GM18873 (cell line): ENCODE measurements around the gene ZC3H4.

Experiments
- ATAC-seq: cut with Tn5 transposase; IDR thresholded peaks from one replicate; pipeline ENCODE4 v1.9.1; 2021; ENCODE audit warnings: mild to moderate bottlenecking, moderate library complexity, moderate number of reproducible peaks; ENCODE audit not compliant: unreplicated experiment, low FRiP score

The ZC3H4 gene

GRCh38 chr19:47134545-47134944 is 21.0 kb upstream of the ZC3H4 start:
- ATAC-seq = no peak

DNA sequence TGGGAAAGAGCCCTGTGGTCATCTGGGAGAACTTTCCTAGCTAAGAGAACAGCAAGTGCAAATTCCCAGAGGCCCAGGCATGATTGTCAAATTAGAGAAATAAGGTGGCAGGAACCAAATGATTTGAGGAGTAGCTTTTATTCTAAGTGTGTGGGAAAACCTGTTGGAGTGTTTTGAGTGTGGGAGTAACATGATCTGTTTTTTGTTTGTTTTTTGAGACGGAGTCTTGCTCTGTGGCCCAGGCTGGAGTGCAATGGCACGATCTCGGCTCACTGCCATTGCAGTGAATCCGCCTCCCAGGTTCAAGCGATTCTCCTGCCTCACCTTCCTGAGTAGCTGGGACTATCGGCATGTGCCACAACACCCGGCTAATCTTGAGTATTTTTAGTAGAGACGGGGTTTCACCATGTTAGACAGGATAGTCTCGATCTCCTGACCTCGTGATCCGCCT is 19.5 kb upstream of the ZC3H4 start:
- no peak for ATAC-seq

- ATAC-seq = no peak
These were observed 18.7 kb upstream of the ZC3H4 start for GRCh38 chr19:47132194-47132852.

DNA sequence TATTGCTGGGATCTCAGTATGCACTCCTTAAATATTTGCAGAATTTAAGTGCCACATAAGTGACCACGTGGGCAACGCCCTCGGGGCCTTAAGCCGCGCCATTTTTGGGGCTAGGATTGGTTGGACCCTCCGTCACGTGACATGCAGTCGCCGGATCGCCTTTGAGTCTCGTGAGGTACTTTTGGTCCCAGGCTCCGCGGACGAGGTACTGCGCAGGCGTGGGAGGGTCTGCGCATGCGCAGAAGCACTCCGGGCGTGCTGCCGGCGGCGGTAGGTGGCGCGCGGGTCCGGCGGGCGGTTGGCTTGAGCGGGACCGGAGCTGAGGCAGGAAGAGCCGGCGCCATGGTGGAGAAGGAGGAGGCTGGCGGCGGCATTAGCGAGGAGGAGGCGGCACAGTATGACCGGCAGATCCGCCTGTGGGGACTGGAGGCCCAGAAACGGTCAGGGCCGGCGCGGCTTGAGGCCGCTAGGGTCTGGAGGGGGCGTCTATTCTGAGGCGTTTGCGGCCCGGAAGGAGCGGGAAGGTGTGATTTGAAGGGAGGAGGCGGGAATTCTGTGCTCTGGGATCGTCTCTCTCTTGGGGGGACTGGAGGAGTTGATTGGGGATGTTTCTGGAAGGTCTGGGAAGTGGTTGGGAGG is 17.1 kb upstream of the ZC3H4 start, which contains the start of gene SAE1:
SAE1 (plus strand) TSS at position 247 of the 639 bp plus-strand sequence; CDS start at position 343, 96 bp downstream.
- peak; percentile 74 for ATAC-seq

GRCh38 chr19:47130120-47130588 is 16.6 kb upstream of the ZC3H4 start:
- no peak for ATAC-seq

GRCh38 chr19:47129579-47129978 is 16.0 kb upstream of the ZC3H4 start:
- ATAC-seq = no peak

- ATAC-seq = no peak
These were observed 12.0 kb upstream of the ZC3H4 start for GRCh38 chr19:47125669-47125938.

DNA sequence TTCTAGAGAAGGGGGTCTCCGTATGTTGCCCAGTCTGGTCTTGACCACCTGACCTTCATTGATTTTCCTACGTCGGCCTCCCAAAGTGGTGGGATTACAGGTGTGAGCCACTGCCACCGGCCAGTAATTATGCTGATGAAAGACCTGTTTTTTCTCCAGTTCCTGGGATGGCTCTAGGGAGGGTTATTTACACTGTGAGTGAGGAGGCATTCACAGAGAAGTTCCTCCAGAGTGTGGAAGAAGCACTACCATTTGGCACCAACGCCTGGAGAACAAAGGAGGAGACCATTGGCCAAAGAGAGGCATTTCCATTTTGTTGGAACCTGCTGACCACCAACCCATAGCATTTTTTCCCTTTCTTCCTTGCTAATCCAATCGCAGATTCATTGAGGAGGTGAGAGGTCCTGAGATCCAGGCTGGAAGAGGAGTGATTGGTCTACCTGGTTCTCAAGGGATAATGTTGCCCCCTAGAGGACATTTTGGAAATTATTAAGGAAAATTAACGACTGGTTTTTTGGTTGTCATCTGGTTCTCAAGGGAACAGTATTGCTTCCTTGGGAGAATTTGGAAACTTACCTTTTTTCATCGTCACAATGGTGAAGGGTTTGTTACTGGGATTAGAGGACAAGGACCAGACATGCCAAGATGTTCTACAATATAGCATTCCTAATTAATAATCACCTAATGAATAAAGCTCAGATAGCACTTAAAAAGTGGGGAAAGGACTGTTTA is 11.5 kb upstream of the ZC3H4 start:
- ATAC-seq = no peak

DNA sequence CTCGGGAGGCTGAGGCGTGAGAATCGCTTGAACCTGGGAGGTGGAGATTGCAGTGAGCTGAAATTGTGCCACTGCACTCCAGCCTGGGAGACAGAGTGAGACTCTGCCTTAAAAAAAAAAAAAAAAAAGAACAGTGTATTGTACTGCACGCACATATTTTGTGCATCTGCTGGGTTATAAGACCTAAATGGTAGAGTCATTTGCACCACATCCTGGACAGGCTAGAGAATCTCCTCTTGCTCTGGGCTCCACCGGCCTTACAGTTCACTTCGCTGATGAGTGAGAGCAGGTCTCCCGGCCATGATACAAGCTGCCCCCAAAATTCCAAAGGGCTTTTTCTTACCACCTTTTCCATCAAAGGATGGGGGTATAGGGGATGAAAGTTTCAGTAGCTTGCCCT is 9.8 kb upstream of the ZC3H4 start:
- ATAC-seq = no peak

- no peak for ATAC-seq
These were observed 9.1 kb upstream of the ZC3H4 start for GRCh38 chr19:47122359-47123335.

DNA sequence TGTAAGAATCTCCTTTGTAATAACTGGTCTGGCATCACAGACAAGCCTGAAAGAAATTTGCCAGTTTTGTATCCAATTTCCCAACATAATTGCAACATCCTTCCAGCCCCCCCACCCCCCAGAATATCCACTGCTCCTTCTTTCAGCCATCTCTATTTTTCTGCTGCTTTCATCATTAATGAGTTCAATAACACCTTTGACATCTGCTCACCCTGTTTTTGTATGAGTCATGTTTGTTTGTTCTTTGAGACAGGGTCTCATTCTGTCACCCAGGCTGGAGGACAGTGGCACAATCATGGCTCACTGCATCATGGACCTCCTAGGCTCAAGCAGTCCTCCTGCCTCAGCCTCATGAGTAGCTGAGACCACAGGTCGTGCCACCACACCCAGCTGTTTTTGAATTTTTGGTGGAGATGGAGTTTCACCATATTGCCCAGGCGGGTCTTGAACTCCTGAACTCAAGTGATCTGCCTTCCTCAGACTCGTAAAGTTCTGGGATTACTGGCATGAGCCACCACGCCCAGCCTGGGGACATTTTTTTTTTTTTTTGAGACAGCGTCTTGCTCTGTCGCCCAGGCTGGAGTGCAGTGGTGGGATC is 7.0 kb upstream of the ZC3H4 start:
- no peak for ATAC-seq

- no peak for ATAC-seq
These were observed 475 bp upstream of the ZC3H4 start for GRCh38 chr19:47113850-47114651.

GRCh38 chr19:47112166-47112996 is 1.2 kb downstream of the ZC3H4 start:
- peak; percentile 11 for ATAC-seq

DNA sequence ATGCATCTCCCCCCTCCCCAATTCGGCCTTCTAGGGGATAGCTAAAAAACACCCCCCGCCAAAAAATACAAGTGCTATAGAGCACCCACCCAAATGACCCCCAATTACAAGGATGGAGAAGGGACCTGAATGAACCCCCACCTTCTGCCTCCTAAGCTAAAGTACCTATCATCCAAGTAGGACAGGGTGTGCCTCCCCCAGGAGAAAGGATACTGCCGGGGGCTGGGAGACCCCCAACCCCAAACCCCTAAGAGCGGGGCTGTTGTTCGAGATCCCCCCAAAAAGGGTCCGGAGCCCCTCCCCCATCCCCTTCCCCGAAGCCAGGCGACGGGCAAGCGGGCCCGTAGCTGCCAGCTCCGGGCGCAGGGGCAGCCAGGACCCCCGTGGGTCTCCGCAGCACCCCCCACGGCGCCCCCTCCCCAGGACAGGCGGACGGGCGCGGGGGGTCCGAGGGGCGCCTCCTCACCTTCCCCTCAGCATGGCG is 1.9 kb downstream of the ZC3H4 start:
- no peak for ATAC-seq

- ATAC-seq = no peak
These were observed 2.5 kb downstream of the ZC3H4 start for GRCh38 chr19:47111006-47111621.

DNA sequence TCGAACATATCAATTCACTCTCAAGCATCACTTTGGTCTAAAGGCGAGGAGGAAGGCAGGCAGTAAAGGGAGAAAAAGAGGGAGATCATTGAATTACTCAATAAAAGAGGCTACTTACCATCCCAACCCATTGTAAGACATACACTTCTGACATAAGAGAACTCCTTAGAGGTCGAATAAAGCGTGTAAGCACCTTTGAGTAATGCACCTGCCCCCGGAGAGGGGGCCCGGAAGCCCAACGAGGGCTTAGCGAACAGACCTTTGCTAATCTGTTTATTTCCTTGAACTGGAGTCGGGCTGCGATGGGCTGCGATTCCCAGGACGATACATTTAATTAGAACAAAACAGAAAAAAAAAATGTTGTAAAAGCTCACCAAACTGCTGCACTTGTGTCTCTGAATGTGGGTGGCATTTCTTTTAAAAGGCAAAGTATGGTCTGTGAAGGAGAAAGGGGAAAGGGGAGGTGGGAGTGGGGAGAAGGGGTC is 3.0 kb downstream of the ZC3H4 start:
- no peak for ATAC-seq

- no peak for ATAC-seq
These were observed 3.8 kb downstream of the ZC3H4 start for GRCh38 chr19:47109541-47110375.
